Vagina (tissue), 2 donors: ENCODE results near the gene IRGQ. TPM values are rescaled to one million over a fixed set of nuclear protein-coding genes. Genes with fewer than 3 reads are reported as not detected.
"Not testable (repeated sequence)": the region's sequence is repeated elsewhere in the genome, so short reads cannot be mapped to it uniquely, and the experiment has no call there.

ENCODE experiments used
- DNase-seq, 2 donors: peaks; one replicate each; pipeline ENCODE4 v3.0.0-alpha.2; 2017; ENCODE audit errors: extremely low spot score in 2 of 2
- H3K27ac ChIP-seq: fragments of 200-600 bp; sonication (generic); one replicate; pipeline ENCODE4 v1.5.1; 2019
- H3K27me3 ChIP-seq: fragments of 200-600 bp; sonication (generic); one replicate; pipeline ENCODE4 v1.5.1; 2019
- H3K36me3 ChIP-seq, 2 donors: fragments of 200-600 bp; sonication (generic); one replicate each; pipeline ENCODE4 v1.5.1; 2017 to 2019
- H3K4me1 ChIP-seq: fragments of 200-600 bp; sonication (generic); one replicate; pipeline ENCODE4 v1.5.1; 2019
- H3K4me3 ChIP-seq, 2 donors: fragments of 200-600 bp; sonication (generic); 1 replicate in 1 of 2; 2 replicates in 1 of 2; pipeline ENCODE4 v1.5.1; 2016 to 2019
- H3K9me3 ChIP-seq: fragments of 200-600 bp; sonication (generic); one replicate; pipeline ENCODE4 v1.5.1; 2019
- CTCF ChIP-seq, 3 experiments: fragments of 450-650 bp in 2 of 3; fragments of 200-600 bp in 1 of 3; sonication (generic) in 1 of 3; IDR thresholded peaks; one replicate each; pipeline ENCODE4 v1.5.1; 2017 to 2019; ENCODE audit warnings: antibody characterized with exemption in 3 of 3, mild to moderate bottlenecking in 2 of 3, moderate library complexity in 2 of 3
- POLR2A ChIP-seq, 2 donors: fragments of 450-650 bp; IDR thresholded peaks; one replicate each; pipeline ENCODE4 v1.6.1; 2017; ENCODE audit warnings: antibody characterized with exemption in 2 of 2, mild to moderate bottlenecking in 2 of 2, moderate library complexity in 2 of 2
- POLR2AphosphoS5 ChIP-seq, 2 donors: sonication (generic); formaldehyde crosslinking; IDR thresholded peaks; one replicate each; pipeline ENCODE4 v1.9.0; 2017; ENCODE audit warnings: antibody characterized with exemption in 2 of 2, mild to moderate bottlenecking in 2 of 2, low read depth in 1 of 2; ENCODE audit not compliant: insufficient read depth in 1 of 2
- intact Hi-C: fragments of 100-400 bp; cut with DNase I; formaldehyde crosslinking; loops from one replicate; pipeline ENCODE4 v1.15.1; 2023
- total RNA-seq: library from RNA; depleted of rRNA; stranded (reverse); fragments of >200 nt; gene quantifications from one replicate; pipeline ENCODE4 v1.2.3, GENCODE V29; 2016

Gene IRGQ
- total RNA-seq, 1 donor from 2014 or later: 11.0 TPM

GRCh38 chr19:43589678-43590077 is 6.3 kb downstream of the IRGQ start:
- Histone ChIP-seq H3K4me1 (peaks cover 15% of the 10 kb centered on the region), H3K36me3 (peaks cover 0 to 25% of the 10 kb centered on the region in 2 donors), H3K9me3 (no peaks in the 10 kb centered on the region), H3K27ac (no peak overlapping the region), H3K4me3 (no peak overlapping the region), H3K27me3 (no peaks in the 10 kb centered on the region)
- no peak for DNase-seq
- TF ChIP-seq POLR2A (IDR thresholded peaks at IDR 0.05) (no peak), CTCF (IDR thresholded peaks at IDR 0.05) (no peak), POLR2AphosphoS5 (IDR thresholded peaks at IDR 0.05; ENCODE audit: insufficient read depth in 1 of 2, low read depth in 1 of 2) (no peak)
- intact Hi-C loops: no loop called here

- Histone ChIP-seq H3K27ac (no peak overlapping the region), H3K36me3 (peaks cover 0 to 25% of the 10 kb centered on the region in 2 donors), H3K4me3 (no peak overlapping the region), H3K4me1 (peaks cover 11% of the 10 kb centered on the region), H3K9me3 (no peaks in the 10 kb centered on the region), H3K27me3 (no peaks in the 10 kb centered on the region)
- DNase-seq: no peak
- intact Hi-C loops: no loop called here
- TF ChIP-seq POLR2A (IDR thresholded peaks at IDR 0.05) (no peak), POLR2AphosphoS5 (IDR thresholded peaks at IDR 0.05; ENCODE audit: insufficient read depth in 1 of 2, low read depth in 1 of 2) (no peak), CTCF (IDR thresholded peaks at IDR 0.05) (no peak)
These were observed 6.7 kb downstream of the IRGQ start for GRCh38 chr19:43589277-43589676.

GRCh38 chr19:43587029-43587428 is 8.9 kb downstream of the IRGQ start:
- intact Hi-C loops, H3K36me3 ChIP-seq: not testable (repeated sequence)

GRCh38 chr19:43586346-43586745 is 9.6 kb downstream of the IRGQ start:
- no peak overlapping the region for H3K4me3 ChIP-seq
- H3K9me3 ChIP-seq: no peaks in the 10 kb centered on the region
- H3K4me1 ChIP-seq: peaks cover 5% of the 10 kb centered on the region
- intact Hi-C loops: no loop called here
- H3K27ac ChIP-seq: no peak overlapping the region
- peaks cover 0 to 3% of the 10 kb centered on the region in 2 donors for H3K36me3 ChIP-seq
- DNase-seq: no peak
- no peaks in the 10 kb centered on the region for H3K27me3 ChIP-seq
- TF ChIP-seq POLR2A (IDR thresholded peaks at IDR 0.05) (no peak), CTCF (IDR thresholded peaks at IDR 0.05) (no peak), POLR2AphosphoS5 (IDR thresholded peaks at IDR 0.05; ENCODE audit: insufficient read depth in 1 of 2, low read depth in 1 of 2) (no peak)

More at GRCh38 chr19:43587029-43587428, 8.9 kb downstream of the IRGQ start:
- H3K4me1 ChIP-seq, H3K27me3 ChIP-seq, H3K9me3 ChIP-seq, DNase-seq, H3K4me3 ChIP-seq, H3K27ac ChIP-seq: not testable (repeated sequence)

- H3K36me3 ChIP-seq: no peaks in the 10 kb centered on the region
- H3K9me3 ChIP-seq: no peaks in the 10 kb centered on the region
- intact Hi-C loops: no loop called here
- H3K4me3 ChIP-seq: no peak overlapping the region
- no peak overlapping the region for H3K27ac ChIP-seq
- H3K4me1 ChIP-seq: peaks cover 11% of the 10 kb centered on the region
- TF ChIP-seq CTCF (IDR thresholded peaks at IDR 0.05) (no peak), POLR2A (IDR thresholded peaks at IDR 0.05) (no peak), POLR2AphosphoS5 (IDR thresholded peaks at IDR 0.05; ENCODE audit: insufficient read depth in 1 of 2, low read depth in 1 of 2) (no peak)
- no peak for DNase-seq
- H3K27me3 ChIP-seq: no peaks in the 10 kb centered on the region
These were observed 11.4 kb downstream of the IRGQ start for GRCh38 chr19:43584484-43584883.

- no peaks in the 10 kb centered on the region for H3K9me3 ChIP-seq
These were observed 13.4 kb downstream of the IRGQ start for GRCh38 chr19:43582495-43582894.

More at GRCh38 chr19:43582495-43582894, 13.4 kb downstream of the IRGQ start:
- intact Hi-C loops: no loop called here
- H3K27me3 ChIP-seq: no peaks in the 10 kb centered on the region
- H3K36me3 ChIP-seq: no peaks in the 10 kb centered on the region
- no peak overlapping the region for H3K27ac ChIP-seq
- H3K4me1 ChIP-seq: peaks cover 11% of the 10 kb centered on the region
- no peak for DNase-seq
- no peak overlapping the region for H3K4me3 ChIP-seq
- TF ChIP-seq POLR2AphosphoS5 (IDR thresholded peaks at IDR 0.05; ENCODE audit: insufficient read depth in 1 of 2, low read depth in 1 of 2) (no peak), POLR2A (IDR thresholded peaks at IDR 0.05) (no peak)
